HG02970 (cell line): ENCODE data around the gene NANP.

Source experiments
- ATAC-seq: cut with Tn5 transposase; IDR thresholded peaks from one replicate; pipeline ENCODE4 v1.9.1; 2021; ENCODE audit warnings: mild to moderate bottlenecking, moderate library complexity, moderate number of reproducible peaks; ENCODE audit not compliant: unreplicated experiment, low FRiP score

NANP gene

DNA sequence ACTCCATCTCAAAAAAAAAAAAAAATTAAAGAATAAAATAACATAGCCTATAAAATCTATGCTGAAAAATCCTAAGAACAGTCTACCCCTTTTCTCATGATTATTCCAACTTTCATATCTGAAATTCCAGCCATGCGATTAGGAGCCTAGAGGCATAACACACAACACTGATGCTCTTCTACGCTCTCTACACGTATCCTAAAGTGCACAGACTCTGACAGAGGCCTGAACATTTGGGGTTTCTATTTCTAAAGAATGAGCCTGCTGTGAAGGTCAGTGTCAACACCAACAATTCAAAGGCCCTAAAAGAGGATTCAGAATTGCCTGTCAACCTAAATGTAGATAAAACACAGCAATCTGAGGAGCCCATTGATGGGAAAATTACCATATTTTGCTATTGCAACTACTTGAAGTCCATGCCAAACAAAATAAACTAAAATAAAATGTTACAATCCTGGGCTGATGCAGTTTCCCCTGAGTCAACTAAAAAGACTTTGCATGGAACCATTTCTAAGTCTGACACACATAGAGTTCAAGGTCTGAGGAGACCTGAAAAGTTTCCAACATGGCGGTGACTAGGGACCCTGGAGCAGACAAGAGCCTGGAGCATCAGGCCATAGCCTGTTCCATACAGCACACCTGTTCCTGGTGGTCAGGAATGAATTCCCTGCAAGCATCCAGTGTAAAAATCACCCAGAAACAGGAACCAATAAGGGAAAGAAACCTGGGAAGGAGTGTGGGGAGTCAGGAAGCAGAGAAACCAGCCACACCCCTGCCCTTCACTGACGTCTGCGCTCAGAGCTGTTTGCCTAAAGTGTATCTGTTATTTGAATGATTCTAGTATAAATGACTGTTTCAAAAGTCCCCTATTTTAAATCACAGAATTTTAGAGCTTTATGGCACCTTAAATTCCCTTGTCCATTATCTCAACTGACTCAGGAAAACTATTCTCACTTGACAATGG is 50.2 kb downstream of the NANP start:
- no peak for ATAC-seq

DNA sequence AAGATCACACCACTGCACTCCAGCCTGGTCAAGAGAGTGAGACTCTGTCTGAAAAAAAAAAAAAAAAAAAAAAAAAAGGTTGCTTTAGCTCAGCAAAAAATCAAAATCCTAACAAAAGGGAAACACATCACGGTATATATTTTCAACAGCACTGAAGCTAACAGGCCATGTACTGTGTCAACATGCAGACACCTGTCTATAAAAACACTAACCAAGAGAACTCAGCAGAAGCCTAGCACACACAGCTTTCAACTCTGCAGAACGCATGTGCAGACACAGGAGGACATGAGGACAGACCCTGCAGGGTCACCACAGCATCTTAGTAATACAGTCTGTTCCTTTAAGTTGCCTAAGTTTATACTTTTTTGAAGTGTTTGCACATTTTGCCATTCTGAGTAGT is 52.0 kb downstream of the NANP start:
- no peak for ATAC-seq

DNA sequence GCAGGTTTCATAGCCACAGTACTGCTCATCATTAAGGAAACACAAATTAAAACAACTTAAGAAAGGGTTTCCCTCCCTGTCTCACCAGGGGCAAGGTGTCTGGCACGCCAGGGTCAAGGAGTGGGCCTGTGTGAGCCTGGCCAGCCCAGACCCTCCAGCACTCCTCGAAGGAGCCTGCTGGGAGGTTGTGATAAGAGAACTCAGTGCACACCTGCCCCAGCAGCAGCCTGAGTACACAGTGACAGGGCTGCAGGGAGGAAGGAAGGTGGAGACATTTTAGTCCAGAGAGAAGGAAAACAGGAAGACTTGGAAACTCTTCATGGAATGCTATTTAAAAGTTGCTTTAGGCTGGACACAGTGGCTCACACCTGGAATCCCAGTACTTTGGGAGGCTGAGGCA is 52.6 kb downstream of the NANP start:
- no peak for ATAC-seq

DNA sequence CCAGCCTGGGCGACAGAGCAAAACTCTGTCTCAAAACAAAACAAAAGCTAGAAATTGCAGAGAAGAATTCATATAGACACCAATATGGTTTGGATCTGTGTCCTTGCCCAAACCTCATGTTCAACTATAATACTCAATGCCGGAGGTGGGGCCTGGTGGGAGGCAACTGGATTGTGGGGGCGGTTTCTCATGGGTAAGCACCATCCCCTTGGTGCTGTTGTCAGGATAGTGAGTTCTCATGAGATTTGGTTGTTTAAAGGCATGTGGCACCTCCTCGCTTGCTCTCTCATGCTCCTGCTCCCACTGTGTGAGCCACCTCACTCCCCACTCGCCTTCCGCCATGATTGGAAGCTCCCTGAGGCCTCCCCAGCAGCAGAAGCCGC is 53.7 kb downstream of the NANP start:
- no peak for ATAC-seq

DNA sequence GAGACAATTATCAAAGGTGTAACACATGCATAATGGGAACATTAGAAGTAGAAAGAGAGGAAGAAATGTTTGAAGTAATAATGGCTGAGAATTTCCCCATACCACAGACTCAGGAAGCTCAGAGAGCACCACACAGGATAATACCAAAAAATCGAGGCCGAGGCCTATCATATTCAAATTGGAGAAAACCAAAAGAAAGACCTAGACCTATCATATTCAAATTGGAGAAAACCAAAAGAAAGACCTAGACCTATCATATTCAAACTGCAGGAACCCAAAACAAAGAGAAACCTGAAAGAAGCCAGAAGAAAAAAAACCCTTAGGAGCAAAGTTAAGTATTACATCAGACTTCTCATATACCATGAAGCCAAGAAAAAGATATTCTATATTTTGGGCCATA is 56.5 kb downstream of the NANP start:
- ATAC-seq, result no peak

DNA sequence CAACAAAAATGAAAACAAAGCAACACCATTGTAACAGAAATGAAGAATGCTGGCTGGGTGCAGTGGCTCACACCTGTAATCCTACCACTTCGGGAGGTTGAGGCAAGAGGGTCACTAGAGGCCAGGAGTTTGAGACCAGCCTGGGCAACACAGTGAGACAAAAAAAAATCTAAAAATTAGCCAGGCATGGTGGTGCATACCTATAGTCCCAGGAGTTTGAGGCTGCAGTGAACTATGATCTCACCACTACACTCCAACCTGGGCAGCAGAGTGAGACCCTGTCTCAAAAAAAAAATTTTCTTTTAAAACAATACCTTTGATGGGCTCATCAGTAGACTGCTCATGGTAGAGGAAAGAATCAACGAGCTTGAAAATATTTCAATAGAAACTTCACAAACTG is 57.0 kb downstream of the NANP start:
- no peak for ATAC-seq

DNA sequence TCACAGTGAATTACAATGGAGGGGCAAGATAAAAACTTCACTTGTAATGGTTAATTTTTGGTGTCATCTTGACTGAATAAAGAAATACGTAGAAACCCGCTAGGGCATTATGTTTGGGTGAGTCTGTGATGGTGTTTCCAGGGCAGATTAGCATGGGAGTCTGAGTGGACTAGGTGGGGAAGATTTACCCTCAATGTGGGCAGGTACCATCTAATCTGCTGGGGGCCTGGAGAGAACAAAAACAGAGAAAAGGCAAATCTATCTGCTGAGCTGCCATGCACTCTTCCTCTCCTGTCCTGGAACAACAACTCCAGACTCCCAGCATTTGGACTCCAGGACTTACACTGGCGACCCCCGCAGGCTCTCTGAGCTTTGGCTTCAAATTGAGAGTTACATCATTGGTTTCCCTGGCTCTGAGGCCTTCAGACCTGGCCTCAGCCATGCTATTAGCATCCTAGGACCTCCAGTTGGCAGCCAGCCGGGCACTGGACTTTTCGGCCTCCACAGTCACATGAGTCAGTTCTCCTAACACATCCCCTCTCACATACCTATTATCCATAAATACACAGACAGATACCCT is 58.1 kb downstream of the NANP start:
- ATAC-seq, result no peak

DNA sequence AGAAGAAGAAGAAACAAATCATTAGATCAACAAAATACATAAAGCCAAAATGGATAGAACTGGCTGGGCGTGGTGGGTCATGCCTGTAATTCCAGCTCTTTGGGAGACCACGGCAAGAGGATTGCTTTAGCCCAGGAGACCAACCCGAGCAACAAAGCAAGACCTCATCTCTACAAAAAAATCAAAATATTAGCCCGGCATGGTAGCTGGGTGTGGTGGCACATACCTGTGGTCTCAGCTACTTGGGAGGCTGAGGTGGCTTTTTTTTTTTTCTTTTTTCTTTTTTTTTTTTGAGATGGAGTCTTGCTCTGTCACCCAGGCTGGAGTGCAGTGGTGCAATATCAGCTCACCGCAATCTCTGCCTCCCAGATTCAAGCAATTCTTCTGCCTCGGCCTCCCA is 59.9 kb downstream of the NANP start:
- no peak for ATAC-seq

DNA sequence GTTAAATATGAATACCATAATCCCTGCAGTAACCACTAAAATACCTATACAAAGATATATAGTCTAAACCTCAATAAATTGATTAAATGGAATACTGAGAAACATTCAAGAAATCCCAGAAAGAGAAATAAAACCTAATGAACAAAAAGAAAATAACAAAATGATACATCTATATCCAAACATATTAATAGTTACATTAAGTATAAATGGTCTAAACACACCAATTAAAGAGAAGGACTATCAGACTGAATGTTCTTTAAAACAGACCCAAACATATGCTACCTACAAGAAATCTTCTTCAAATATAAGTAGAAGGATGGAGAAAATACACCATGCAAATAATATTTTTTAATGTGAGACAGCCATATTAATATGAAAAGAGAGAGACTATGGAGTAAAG is 60.5 kb downstream of the NANP start:
- ATAC-seq, result no peak
